Fibroblast of villous mesenchyme (primary cell): ENCODE results near the gene MYNN. TPM values are rescaled to one million over a fixed set of nuclear protein-coding genes. Genes with fewer than 3 reads are reported as not detected.

Source experiments
- DNase-seq: peaks from one replicate; pipeline ENCODE4 v3.0.0-alpha.2; 2010; ENCODE audit warnings: low read depth
- H3K4me3 ChIP-seq: 2 replicates; pipeline ENCODE4 v1.5.1; 2011; ENCODE audit warnings: low read depth, mild to moderate bottlenecking, low read length
- total RNA-seq: library from RNA; depleted of rRNA; stranded (reverse); fragments of >200 nt; gene quantifications from 2 replicates; pipeline ENCODE4 v1.2.3, GENCODE V29; 2012
- TF ChIP-seq, protein P1 (sequence below): IDR thresholded peaks from 2 replicates; pipeline ENCODE4 v1.5.1; 2012; ENCODE audit warnings: low read depth, mild to moderate bottlenecking, low read length; ENCODE audit not compliant: insufficient read depth

MYNN gene
- total RNA-seq, 1 donor, result 25.5 TPM

DNA sequence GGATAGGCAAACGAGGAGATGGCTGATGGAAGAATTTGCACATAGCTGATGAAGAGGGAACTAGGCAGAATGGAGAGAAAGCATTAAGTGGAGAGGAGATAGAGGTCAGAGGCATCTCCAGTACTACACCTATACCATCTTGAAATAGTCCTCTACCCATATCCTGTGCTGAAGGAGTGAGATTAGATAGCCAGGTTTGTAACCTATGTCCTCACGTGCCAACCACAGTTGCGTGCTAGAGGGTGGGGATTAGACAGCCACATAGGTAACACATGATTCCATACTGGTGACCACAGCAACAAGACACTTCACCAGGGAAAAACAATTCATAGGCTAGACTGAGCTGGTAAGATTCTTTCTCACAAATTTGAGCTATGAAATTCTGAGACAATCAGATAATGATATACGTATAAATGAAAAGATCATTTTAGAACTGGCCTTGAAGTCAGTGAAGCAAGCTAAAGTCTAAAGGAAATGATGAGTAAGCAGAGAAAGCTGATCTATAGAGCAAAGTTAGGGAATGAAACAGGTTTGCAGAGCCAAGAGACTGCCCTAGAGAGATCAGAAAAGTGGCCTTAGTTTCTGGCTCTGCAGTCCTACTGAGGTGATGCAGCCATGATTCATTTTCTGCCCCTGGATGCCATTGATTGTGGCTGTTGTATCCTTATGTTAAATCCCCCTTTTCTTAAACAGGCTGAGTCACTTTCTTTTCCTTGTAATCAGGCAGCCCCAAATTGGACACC, 17.7 kb downstream of the MYNN start:
- DNase-seq, result no peak

DNA sequence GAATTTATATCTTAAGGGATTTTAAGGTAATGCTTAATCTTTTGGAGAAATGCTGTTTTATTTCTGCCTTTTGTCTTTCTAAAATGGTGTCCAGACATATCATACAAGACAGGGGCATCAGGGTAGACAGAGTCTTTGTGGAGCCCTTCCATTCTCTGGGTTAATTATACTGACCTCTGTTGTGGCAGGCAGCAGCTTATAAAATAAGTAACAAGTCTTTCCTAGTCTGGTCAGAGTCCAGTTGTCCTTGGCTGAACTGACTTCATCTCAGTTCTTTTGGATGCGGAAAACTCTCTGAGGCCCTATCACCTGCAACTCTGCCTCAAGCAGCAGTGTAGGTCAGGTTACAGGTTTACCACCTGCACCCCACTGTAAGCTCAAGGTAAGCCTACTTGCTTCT, 19.2 kb downstream of the MYNN start:
- DNase-seq, result no peak
- H3K4me3 ChIP-seq, result no peak overlapping the region
- TF ChIP-seq, protein P1, sequence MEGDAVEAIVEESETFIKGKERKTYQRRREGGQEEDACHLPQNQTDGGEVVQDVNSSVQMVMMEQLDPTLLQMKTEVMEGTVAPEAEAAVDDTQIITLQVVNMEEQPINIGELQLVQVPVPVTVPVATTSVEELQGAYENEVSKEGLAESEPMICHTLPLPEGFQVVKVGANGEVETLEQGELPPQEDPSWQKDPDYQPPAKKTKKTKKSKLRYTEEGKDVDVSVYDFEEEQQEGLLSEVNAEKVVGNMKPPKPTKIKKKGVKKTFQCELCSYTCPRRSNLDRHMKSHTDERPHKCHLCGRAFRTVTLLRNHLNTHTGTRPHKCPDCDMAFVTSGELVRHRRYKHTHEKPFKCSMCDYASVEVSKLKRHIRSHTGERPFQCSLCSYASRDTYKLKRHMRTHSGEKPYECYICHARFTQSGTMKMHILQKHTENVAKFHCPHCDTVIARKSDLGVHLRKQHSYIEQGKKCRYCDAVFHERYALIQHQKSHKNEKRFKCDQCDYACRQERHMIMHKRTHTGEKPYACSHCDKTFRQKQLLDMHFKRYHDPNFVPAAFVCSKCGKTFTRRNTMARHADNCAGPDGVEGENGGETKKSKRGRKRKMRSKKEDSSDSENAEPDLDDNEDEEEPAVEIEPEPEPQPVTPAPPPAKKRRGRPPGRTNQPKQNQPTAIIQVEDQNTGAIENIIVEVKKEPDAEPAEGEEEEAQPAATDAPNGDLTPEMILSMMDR, result no peak

More for the DNA sequence above, 17.7 kb downstream of the MYNN start:
- TF ChIP-seq, protein P1, result no peak
- H3K4me3 ChIP-seq, result no peak overlapping the region

DNA sequence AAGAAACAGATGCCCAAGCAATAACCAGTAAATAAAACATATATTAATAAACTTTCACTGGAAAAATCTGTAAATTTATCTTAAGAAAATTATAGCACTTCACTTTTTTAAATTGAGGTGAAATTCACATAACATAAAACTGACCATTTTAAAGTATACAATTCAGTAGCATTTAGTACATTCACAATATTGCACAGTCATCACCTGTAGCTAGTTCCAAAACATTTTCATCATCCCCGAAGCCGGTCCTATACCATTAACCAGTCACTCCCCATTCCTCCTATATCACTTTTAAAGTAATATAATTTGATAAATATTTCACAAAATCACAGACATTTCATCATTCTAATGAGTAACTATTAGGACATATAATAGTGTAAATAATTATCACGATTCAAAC, 31.5 kb downstream of the MYNN start:
- H3K4me3 ChIP-seq, result no peak overlapping the region
- DNase-seq, result no peak
- TF ChIP-seq, protein P1, result no peak

DNA sequence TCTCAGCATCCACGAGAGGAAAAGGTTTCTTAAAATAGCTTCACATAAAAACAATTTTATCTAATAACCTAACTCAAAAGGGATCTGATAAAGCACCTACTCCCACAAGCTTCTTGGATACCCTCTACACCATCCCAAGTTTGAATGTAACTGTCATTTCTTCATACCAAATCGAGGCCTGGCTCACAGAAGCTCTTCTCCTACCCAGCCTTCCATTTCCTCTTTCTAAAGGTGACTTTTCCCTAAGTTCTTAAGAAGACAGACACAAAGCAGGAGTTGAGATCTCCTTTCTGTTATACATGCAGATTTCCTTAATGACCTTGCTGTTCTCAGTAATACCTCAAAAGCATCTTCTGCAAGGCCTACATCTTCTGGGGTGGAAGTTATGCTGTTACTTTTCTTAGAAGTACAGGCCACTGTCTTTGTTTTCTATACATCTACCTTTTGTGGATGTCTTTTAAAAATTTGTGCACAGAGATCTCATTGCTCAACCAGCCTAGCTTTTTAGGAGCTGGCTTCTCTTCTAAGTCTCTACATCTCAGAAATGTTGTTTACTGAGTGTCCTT, 36.1 kb downstream of the MYNN start:
- DNase-seq, result no peak
- TF ChIP-seq, protein P1, result no peak
- no peak overlapping the region for H3K4me3 ChIP-seq

DNA sequence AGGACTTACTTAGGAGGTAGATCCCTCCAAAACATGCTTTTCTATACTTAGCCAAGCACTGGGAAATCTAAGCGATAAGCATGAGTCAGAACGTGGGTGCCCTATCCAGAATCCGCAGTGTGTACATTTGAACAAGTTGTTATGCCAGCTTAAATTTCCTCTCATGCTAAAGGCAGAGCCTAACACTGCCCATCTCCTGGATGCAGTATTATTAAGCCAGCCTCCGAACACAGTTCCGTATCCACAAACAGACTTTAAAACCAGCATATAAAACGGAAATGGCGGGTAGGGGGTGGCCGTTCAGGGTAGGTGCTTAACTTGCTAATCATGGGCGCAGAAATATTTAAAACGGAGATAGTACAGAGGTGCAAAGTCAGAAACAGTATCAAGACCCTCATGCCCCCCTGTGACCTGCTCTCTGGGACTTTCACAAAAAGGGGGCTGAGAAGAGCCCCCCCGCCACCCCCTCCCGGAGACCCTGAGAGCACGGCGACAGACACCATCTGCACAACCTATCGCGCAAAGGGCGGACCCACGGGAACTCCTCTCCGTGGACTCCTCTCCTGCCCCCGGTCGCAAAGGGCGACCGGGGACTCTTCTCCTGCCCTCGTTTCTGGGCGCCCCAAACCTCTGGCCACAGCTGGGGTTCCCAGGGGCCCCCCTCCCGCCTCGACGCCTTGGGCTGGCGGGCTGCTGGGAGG, 38.6 kb downstream of the MYNN start:
- TF ChIP-seq, protein P1, result no peak
- peak overlapping the region; percentile 62 for H3K4me3 ChIP-seq
- DNase-seq, result peak; percentile 75

DNA sequence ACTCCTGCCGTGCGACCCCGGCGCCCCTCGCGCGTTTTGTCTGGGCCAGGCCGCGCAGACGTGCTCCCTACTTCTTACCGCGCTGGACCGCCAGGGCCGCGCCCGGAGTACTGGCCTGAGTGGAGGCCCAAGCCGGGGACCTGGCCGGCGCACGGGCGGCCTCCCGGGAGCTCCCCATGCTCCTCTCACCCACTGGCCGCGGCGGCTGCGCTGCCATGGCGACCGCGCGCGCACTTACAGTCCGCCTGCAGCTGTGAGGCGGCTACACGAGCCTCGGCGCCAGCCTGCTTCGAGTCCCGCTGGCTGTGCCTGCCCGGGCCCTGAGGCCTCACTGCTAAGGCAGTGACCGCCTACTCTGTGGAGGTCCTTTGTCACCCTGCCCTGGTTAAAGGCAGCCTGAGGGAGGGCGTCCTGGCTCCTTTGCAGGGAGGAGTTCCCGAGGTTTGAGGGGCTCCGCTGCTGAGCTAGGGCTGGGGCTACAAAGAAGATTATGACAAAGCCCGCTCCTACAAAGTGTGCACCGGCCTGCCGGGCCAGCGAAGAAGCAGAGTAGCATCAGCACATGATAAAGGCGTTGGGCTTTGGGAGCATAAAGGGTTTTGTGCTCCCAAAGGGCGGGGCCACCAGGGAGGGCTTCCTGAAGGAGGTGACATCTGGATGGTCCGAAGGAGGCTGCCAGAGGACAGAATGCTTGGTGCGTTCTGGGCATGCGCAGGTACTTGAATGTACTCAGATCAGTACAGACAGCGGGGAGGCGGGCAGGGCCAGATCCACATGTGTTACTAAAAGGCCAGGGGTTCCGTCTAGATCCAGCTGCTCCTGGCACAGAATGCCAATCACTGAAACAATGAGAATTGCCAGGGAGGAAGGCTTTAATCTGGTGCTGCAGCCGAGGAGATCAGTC, 39.4 kb downstream of the MYNN start, which contains the start of the genes LRRC34 and LRRIQ4:
TSS of gene LRRC34 (minus strand) at position 573 of the 904 bp plus-strand sequence. CDS start at position 217, 356 bp downstream.
TSS of gene LRRIQ4 (plus strand) at position 539 of the 904 bp plus-strand sequence. CDS start 9,052 bp downstream, outside the sequence.
- H3K4me3 ChIP-seq, result peak within 1 kb of the TSS; percentile 62
- TF ChIP-seq, protein P1, result no peak
- DNase-seq, result peak; percentile 80
